NK-92 (cell line): ENCODE measurements around the gene ZSWIM3.

Experiments
- DNase-seq: peaks from one replicate; lab custom pipeline; 2025; ENCODE audit not compliant: unreplicated experiment; lab: John Stamatoyannopoulos, UW

The ZSWIM3 gene

GRCh38 chr20:45832619-45833018, 24.8 kb upstream of the ZSWIM3 start:
- DNase-seq = no peak

GRCh38 chr20:45833030-45833882, 24.2 kb upstream of the ZSWIM3 start, which contains the start of gene SNX21:
SNX21 (plus strand) TSS chr20:45833799; CDS start chr20:45833920, 121 bp downstream.
- DNase-seq = no peak

GRCh38 chr20:45833883-45834796, 23.3 kb upstream of the ZSWIM3 start:
- DNase-seq = no peak

- no peak for DNase-seq
These were observed 22.6 kb upstream of the ZSWIM3 start for GRCh38 chr20:45834797-45835161.

GRCh38 chr20:45835329-45835765, 22.1 kb upstream of the ZSWIM3 start:
- no peak for DNase-seq

- no peak for DNase-seq
These were observed 21.6 kb upstream of the ZSWIM3 start for GRCh38 chr20:45835825-45836224.

GRCh38 chr20:45836841-45837240, 20.6 kb upstream of the ZSWIM3 start:
- no peak for DNase-seq

- DNase-seq = no peak
These were observed 16.7 kb upstream of the ZSWIM3 start for GRCh38 chr20:45840700-45841198.

- DNase-seq = no peak
These were observed 15.8 kb upstream of the ZSWIM3 start for GRCh38 chr20:45841407-45842129.

GRCh38 chr20:45842169-45842812, 15.1 kb upstream of the ZSWIM3 start:
- DNase-seq = no peak

- DNase-seq = no peak
These were observed 13.9 kb upstream of the ZSWIM3 start for GRCh38 chr20:45843506-45843905.

GRCh38 chr20:45845452-45845851, 12.0 kb upstream of the ZSWIM3 start:
- no peak for DNase-seq

GRCh38 chr20:45848421-45848820, 9.0 kb upstream of the ZSWIM3 start:
- no peak for DNase-seq

- DNase-seq = no peak
These were observed 8.3 kb upstream of the ZSWIM3 start for GRCh38 chr20:45848969-45849582.

- DNase-seq = no peak
These were observed 7.2 kb upstream of the ZSWIM3 start for GRCh38 chr20:45850238-45850637.

- DNase-seq = no peak
These were observed 6.5 kb upstream of the ZSWIM3 start for GRCh38 chr20:45850926-45851325.

- no peak for DNase-seq
These were observed 5.9 kb upstream of the ZSWIM3 start for GRCh38 chr20:45851501-45851900.

GRCh38 chr20:45852326-45852725, 5.1 kb upstream of the ZSWIM3 start:
- DNase-seq = no peak

- no peak for DNase-seq
These were observed 3.9 kb upstream of the ZSWIM3 start for GRCh38 chr20:45853484-45853883.

- no peak for DNase-seq
These were observed 435 bp downstream of the ZSWIM3 start for GRCh38 chr20:45857882-45858216.
